Measurements from ENCODE around the gene CIB4.

DNA sequence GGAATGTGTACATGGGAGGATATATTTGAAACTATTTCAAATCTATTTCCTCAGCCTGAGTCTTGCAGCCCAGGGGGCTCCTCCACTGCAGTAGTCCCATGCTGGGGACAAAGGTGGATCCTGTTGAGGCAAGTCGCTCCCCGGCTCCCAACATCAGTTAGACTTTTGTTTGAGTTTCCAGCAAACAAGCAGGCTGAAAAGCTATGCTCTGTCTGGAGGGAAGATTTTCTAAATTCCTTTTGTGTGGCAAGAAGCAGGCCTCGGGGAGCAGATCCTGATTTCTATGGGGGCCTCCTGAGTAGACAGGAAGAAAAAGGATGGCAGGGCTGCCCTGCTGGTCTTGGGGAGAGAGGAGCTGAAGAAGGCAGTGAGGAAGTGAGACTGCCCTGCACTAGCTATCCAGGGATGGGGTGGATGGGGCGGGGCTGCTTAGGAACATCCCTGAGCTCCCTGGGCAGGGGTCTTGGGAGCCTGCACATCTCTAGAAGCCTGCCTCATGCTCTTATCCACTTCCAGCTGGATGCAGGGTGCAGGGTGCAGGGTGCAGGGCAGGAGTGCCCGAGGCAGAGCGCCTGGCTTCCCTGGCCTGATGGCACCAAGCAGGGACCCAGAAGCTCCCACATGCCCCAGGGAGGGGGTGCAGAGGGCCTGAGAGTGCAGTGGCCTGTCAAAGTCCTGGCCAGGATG is 6.0 kb upstream of the CIB4 start:
- no peak for TF ChIP-seq EZH2 (IDR thresholded peaks at IDR 0.05; ENCODE audit: borderline replicate concordance)
- TF ChIP-seq, protein P1, sequence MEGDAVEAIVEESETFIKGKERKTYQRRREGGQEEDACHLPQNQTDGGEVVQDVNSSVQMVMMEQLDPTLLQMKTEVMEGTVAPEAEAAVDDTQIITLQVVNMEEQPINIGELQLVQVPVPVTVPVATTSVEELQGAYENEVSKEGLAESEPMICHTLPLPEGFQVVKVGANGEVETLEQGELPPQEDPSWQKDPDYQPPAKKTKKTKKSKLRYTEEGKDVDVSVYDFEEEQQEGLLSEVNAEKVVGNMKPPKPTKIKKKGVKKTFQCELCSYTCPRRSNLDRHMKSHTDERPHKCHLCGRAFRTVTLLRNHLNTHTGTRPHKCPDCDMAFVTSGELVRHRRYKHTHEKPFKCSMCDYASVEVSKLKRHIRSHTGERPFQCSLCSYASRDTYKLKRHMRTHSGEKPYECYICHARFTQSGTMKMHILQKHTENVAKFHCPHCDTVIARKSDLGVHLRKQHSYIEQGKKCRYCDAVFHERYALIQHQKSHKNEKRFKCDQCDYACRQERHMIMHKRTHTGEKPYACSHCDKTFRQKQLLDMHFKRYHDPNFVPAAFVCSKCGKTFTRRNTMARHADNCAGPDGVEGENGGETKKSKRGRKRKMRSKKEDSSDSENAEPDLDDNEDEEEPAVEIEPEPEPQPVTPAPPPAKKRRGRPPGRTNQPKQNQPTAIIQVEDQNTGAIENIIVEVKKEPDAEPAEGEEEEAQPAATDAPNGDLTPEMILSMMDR (IDR thresholded peaks at IDR 0.05; ENCODE audit: poor library complexity) = no peak

All from hepatocyte (in vitro differentiated cells).